ENCODE measurements around the gene AMOTL1. TPM values are rescaled to one million over a fixed set of nuclear protein-coding genes. Genes with fewer than 3 reads are reported as not detected.

Gene AMOTL1
- total RNA-seq, 4 donors from 2014 or later, result 32.0 to 67.6 (median 56.8) TPM

GRCh38 chr11:94742665-94743064 lies 25.5 kb upstream of the AMOTL1 start:
- no peak for TF ChIP-seq CTCF (IDR thresholded peaks at IDR 0.05)

GRCh38 chr11:94746721-94747120 lies 21.4 kb upstream of the AMOTL1 start:
- DNase-seq (ENCODE audit: low spot score) (no peak), ATAC-seq (ENCODE audit: low FRiP score) (no peak)
- TF ChIP-seq CTCF (IDR thresholded peaks at IDR 0.05), result no peak

More at GRCh38 chr11:94742665-94743064, 25.5 kb upstream of the AMOTL1 start:
- DNase-seq (ENCODE audit: low spot score) (no peak), ATAC-seq (ENCODE audit: low FRiP score) (no peak)

- no peak for ATAC-seq (ENCODE audit: low FRiP score)
- no peak for TF ChIP-seq CTCF (IDR thresholded peaks at IDR 0.05)
- DNase-seq (ENCODE audit: low spot score), result no peak
These were observed 21.0 kb upstream of the AMOTL1 start for GRCh38 chr11:94747146-94747545.

GRCh38 chr11:94747601-94748041 lies 20.5 kb upstream of the AMOTL1 start:
- DNase-seq (ENCODE audit: low spot score) (no peak), ATAC-seq (ENCODE audit: low FRiP score) (no peak)
- TF ChIP-seq CTCF (IDR thresholded peaks at IDR 0.05), result no peak

GRCh38 chr11:94749369-94749768 lies 18.8 kb upstream of the AMOTL1 start:
- no peak for DNase-seq (ENCODE audit: low spot score)
- no peak for TF ChIP-seq CTCF (IDR thresholded peaks at IDR 0.05)
- ATAC-seq (ENCODE audit: low FRiP score), result no peak

GRCh38 chr11:94750319-94751217 lies 17.6 kb upstream of the AMOTL1 start:
- ATAC-seq (ENCODE audit: low FRiP score) (no peak), DNase-seq (ENCODE audit: low spot score) (no peak)
- TF ChIP-seq CTCF (IDR thresholded peaks at IDR 0.05), result no peak

GRCh38 chr11:94751218-94751609 lies 16.9 kb upstream of the AMOTL1 start:
- DNase-seq (ENCODE audit: low spot score) (no peak), ATAC-seq (ENCODE audit: low FRiP score) (no peak)
- TF ChIP-seq CTCF (IDR thresholded peaks at IDR 0.05), result no peak
